Measurements from ENCODE around the gene GIGYF2. TPM values are rescaled to one million over a fixed set of nuclear protein-coding genes. Genes with fewer than 3 reads are reported as not detected.

GIGYF2 gene
- total RNA-seq, 1 experiment from 2014 or later: 60.6 TPM

GRCh38 chr2:232815569-232815968, 118.4 kb downstream of the GIGYF2 start (continued):
- TF ChIP-seq TCF7L2 (IDR thresholded peaks at IDR 0.05; ENCODE audit: borderline replicate concordance, extremely low read depth, insufficient read depth, insufficient read length) (no peak), EZH2 (IDR thresholded peaks at IDR 0.05) (no peak), FOSL1 (IDR thresholded peaks at IDR 0.05; ENCODE audit: low read depth) (no peak), SP1 (IDR thresholded peaks at IDR 0.05; ENCODE audit: low read depth) (no peak), POLR2A (IDR thresholded peaks at IDR 0.05; ENCODE audit: borderline replicate concordance, extremely low read depth, insufficient read depth, insufficient read length) (no peak), EZH2phosphoT487 (IDR thresholded peaks at IDR 0.05; ENCODE audit: borderline replicate concordance) (no peak)

DNA sequence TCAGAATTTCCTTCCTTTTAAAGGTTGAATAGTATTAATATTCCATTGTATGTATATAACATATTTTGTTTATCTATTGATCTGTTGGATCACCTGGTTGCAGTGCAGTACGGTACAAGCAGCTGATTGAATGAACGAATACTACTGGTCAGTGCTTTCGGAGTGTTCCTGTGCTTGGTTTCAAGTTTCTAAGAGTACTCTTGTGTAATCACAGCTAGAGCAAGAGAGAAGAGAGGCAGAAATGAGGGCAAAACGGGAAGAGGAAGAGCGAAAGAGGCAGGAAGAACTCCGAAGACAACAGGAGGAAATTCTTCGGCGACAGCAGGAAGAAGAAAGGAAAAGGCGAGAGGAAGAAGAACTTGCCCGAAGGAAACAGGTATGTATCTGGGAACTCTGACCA, 119.5 kb downstream of the GIGYF2 start:
- Histone ChIP-seq H4K20me1 (ENCODE audit: insufficient read depth) (no peaks in the 10 kb centered on the region), H3K27me3 (ENCODE audit: insufficient read depth, low read length) (no peaks in the 10 kb centered on the region), H3K4me2 (ENCODE audit: low read length) (no peak overlapping the region), H3K4me3 (replicated peaks in 1 of 2; ENCODE audit: low read depth in 1 of 2, low read length in 2 of 2) (no peak overlapping the region), H3K9me3 (ENCODE audit: control insufficient read depth in 1 of 2, insufficient read depth in 1 of 2, low read depth in 1 of 2, low read length in 2 of 2) (no peaks in the 10 kb centered on the region), H3K27ac (ENCODE audit: low read depth, low read length) (no peak overlapping the region), H3K9me2 (ENCODE audit: insufficient read depth) (no peaks in the 10 kb centered on the region), H3K4me1 (ENCODE audit: control insufficient read depth in 1 of 2, insufficient read depth in 2 of 2, low read length in 2 of 2) (no peaks in the 10 kb centered on the region), H2AFZ (ENCODE audit: low read depth, low read length, poor library complexity, severe bottlenecking) (no peak overlapping the region), H3K79me2 (ENCODE audit: insufficient read depth, low read length) (no peaks in the 10 kb centered on the region), H3K9ac (ENCODE audit: low read length) (no peak overlapping the region), H3K36me3 (ENCODE audit: control insufficient read depth in 1 of 2, insufficient read depth in 2 of 2, low read length in 2 of 2) (peaks cover 25 to 36% of the 10 kb centered on the region in 2 experiments; a peak in 3 of 4 replicates)
- ATAC-seq (no peak), DNase-seq (ENCODE audit: low read depth, low spot score) (no peak)
- ChIA-PET CTCF (no interaction called here), POLR2A (no interaction called here), RAD21 (ENCODE audit: low non-redundant PET in 1 of 2, low total read pairs in 2 of 2, uncharacterized antibody in 2 of 2, unreplicated experiment in 2 of 2) (no interaction called here)
- BruUV-seq (replicated peaks): no TSS peak
- TF ChIP-seq TCF7L2 (IDR thresholded peaks at IDR 0.05; ENCODE audit: borderline replicate concordance, extremely low read depth, insufficient read depth, insufficient read length) (no peak), POLR2A (IDR thresholded peaks at IDR 0.05; ENCODE audit: borderline replicate concordance, extremely low read depth, insufficient read depth, insufficient read length) (no peak)
- TF ChIP-seq, protein P1, sequence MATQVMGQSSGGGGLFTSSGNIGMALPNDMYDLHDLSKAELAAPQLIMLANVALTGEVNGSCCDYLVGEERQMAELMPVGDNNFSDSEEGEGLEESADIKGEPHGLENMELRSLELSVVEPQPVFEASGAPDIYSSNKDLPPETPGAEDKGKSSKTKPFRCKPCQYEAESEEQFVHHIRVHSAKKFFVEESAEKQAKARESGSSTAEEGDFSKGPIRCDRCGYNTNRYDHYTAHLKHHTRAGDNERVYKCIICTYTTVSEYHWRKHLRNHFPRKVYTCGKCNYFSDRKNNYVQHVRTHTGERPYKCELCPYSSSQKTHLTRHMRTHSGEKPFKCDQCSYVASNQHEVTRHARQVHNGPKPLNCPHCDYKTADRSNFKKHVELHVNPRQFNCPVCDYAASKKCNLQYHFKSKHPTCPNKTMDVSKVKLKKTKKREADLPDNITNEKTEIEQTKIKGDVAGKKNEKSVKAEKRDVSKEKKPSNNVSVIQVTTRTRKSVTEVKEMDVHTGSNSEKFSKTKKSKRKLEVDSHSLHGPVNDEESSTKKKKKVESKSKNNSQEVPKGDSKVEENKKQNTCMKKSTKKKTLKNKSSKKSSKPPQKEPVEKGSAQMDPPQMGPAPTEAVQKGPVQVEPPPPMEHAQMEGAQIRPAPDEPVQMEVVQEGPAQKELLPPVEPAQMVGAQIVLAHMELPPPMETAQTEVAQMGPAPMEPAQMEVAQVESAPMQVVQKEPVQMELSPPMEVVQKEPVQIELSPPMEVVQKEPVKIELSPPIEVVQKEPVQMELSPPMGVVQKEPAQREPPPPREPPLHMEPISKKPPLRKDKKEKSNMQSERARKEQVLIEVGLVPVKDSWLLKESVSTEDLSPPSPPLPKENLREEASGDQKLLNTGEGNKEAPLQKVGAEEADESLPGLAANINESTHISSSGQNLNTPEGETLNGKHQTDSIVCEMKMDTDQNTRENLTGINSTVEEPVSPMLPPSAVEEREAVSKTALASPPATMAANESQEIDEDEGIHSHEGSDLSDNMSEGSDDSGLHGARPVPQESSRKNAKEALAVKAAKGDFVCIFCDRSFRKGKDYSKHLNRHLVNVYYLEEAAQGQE (IDR thresholded peaks at IDR 0.05; ENCODE audit: low read depth): no peak
- intact Hi-C loops (cut with micrococcal nuclease): no loop called here

Data from HCT116 (cell line).